Esophagus squamous epithelium (tissue), 4 donors: Measurements from ENCODE around the gene CADM1.

Experiments used
- POLR2A ChIP-seq, 4 donors: fragments of 450-650 bp; IDR thresholded peaks; one replicate each; pipeline ENCODE4 v1.6.1; 2017; ENCODE audit warnings: antibody characterized with exemption in 4 of 4, mild to moderate bottlenecking in 4 of 4, moderate library complexity in 3 of 4
- TF ChIP-seq, protein P1 (sequence below), 6 experiments: fragments of 450-650 bp in 4 of 6; fragments of 200-600 bp in 2 of 6; sonication (generic) in 2 of 6; IDR thresholded peaks; one replicate each; pipeline ENCODE4 v1.5.1; 2016 to 2019; ENCODE audit warnings: antibody characterized with exemption in 6 of 6, mild to moderate bottlenecking in 4 of 6, moderate library complexity in 4 of 6

DNA sequence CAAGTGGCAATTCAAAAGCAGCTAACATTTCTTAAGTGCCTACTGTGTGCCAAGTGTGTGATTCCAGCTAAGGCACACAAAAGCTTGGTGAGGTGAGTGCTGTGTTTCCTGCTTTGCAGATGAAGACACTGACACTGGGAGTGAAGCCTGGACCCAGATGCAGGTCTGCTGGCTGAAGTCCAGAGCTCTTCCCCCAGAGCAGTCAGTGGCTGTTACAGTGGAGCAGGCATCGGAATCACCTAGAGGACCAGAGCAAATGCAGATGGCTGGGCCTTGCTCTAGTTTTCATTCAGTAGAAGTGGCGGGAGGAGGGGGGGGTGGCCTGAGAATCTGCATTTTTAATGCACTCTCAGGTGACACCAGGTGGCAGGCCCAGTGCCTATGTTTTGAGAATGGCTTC is 342.3 kb downstream of the CADM1 start:
- TF ChIP-seq, protein P1, sequence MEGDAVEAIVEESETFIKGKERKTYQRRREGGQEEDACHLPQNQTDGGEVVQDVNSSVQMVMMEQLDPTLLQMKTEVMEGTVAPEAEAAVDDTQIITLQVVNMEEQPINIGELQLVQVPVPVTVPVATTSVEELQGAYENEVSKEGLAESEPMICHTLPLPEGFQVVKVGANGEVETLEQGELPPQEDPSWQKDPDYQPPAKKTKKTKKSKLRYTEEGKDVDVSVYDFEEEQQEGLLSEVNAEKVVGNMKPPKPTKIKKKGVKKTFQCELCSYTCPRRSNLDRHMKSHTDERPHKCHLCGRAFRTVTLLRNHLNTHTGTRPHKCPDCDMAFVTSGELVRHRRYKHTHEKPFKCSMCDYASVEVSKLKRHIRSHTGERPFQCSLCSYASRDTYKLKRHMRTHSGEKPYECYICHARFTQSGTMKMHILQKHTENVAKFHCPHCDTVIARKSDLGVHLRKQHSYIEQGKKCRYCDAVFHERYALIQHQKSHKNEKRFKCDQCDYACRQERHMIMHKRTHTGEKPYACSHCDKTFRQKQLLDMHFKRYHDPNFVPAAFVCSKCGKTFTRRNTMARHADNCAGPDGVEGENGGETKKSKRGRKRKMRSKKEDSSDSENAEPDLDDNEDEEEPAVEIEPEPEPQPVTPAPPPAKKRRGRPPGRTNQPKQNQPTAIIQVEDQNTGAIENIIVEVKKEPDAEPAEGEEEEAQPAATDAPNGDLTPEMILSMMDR (IDR thresholded peaks at IDR 0.05) = no peak
- no peak for TF ChIP-seq POLR2A (IDR thresholded peaks at IDR 0.05)
